Posterior vena cava (tissue), 2 donors: Measurements from ENCODE around the gene YY1. TPM values are rescaled to one million over a fixed set of nuclear protein-coding genes. Genes with fewer than 3 reads are reported as not detected.

ENCODE experiments used
- DNase-seq: peaks from one replicate; pipeline ENCODE4 v3.0.0-alpha.2; 2020; ENCODE audit warnings: low spot score
- intact Hi-C, 2 donors: fragments of 100-400 bp; cut with DNase I; formaldehyde crosslinking; loops; one replicate each; pipeline versions ENCODE4 v1.14.1 to v1.14.2; 2022 to 2023
- microRNA-seq, 2 donors: library from miRNA; unstranded; fragments of <30 nt; microRNA quantifications; one replicate each; pipeline ENCODE4 v1.2.0, GENCODE V29; 2020 to 2021; ENCODE audit warnings: borderline microRNAs expressed in 2 of 2
- total RNA-seq, 2 donors: library from RNA; stranded (reverse); fragmentation: NEBNext Ultra II Directional; extraction: Animal tissue kit (Norgen Biotek cat#: 25700); gene quantifications; one replicate each; pipeline ENCODE4 v1.2.1, GENCODE V29; 2021
- donor health status: DM: yes; HTN: yes; CAD: no.
- donor health status: DM: yes; HTN: yes; CAD: no.

Gene YY1
- total RNA-seq, 2 donors from 2014 or later, result 41.4 to 46.2 TPM

- intact Hi-C loops, result no loop called here
- no peak for DNase-seq
Measured at GRCh38 chr14:100322138-100322957, 83.4 kb downstream of the YY1 start.

- intact Hi-C loops, result no loop called here
- DNase-seq, result no peak
Measured at GRCh38 chr14:100323121-100323941, 84.4 kb downstream of the YY1 start, which contains the start of gene SLC25A47. Gene SLC25A47 (plus strand): TSS chr14:100323339. CDS start chr14:100323415, 76 bp downstream.

- intact Hi-C loops, result no loop called here
- no peak for DNase-seq
Measured at GRCh38 chr14:100323942-100324307, 85.0 kb downstream of the YY1 start.

- intact Hi-C loops, result loop anchor here in 1 of 2 donors (5.0 kb wide), 1 partner anchor 47 kb away; no protein-coding TSS in a partner anchor
- DNase-seq, result no peak
Measured at GRCh38 chr14:100325231-100325632, 86.3 kb downstream of the YY1 start.

GRCh38 chr14:100325958-100326357, 87.0 kb downstream of the YY1 start:
- DNase-seq, result no peak
- intact Hi-C loops, result loop anchor here in 1 of 2 donors (5.0 kb wide), 1 partner anchor 46 kb away; no protein-coding TSS in a partner anchor

- DNase-seq, result no peak
- intact Hi-C loops, result loop anchor here in 1 of 2 donors (5.0 kb wide), 1 partner anchor 45 kb away; no protein-coding TSS in a partner anchor
Measured at GRCh38 chr14:100327128-100327527, 88.2 kb downstream of the YY1 start.

GRCh38 chr14:100328495-100329163, 89.7 kb downstream of the YY1 start:
- no peak for DNase-seq
- intact Hi-C loops, result loop anchor here in 1 of 2 donors (5.0 kb wide), 1 partner anchor 44 kb away; no protein-coding TSS in a partner anchor

- intact Hi-C loops, result loop anchor here in 1 of 2 donors (5.0 kb wide), 1 partner anchor 43 kb away; no protein-coding TSS in a partner anchor
- no peak for DNase-seq
Measured at GRCh38 chr14:100329233-100330006, 90.5 kb downstream of the YY1 start.

- intact Hi-C loops, result no loop called here
Measured at GRCh38 chr14:100330007-100330344, 91.0 kb downstream of the YY1 start.

GRCh38 chr14:100330388-100330931, 91.5 kb downstream of the YY1 start:
- intact Hi-C loops, result no loop called here

More at GRCh38 chr14:100330007-100330344, 91.0 kb downstream of the YY1 start:
- no peak for DNase-seq

GRCh38 chr14:100332071-100332639, 93.2 kb downstream of the YY1 start:
- no peak for DNase-seq
- intact Hi-C loops, result no loop called here

More at GRCh38 chr14:100330388-100330931, 91.5 kb downstream of the YY1 start:
- no peak for DNase-seq

Small RNA genes lying within 50 kb of the gene (microRNA-seq; reads per million reads assigned to microRNA genes)
- gene MIR345 (15.9 to 35.8 reads per million in 2 donors), gene MIR6764 (0 to 0.78 reads per million in 2 donors)

Other genes starting within 250 kb of the YY1 start
- gene EVL, start 173.7 kb upstream of the YY1 start, total RNA-seq, result 10 to 100 TPM; 47.1 to 68.9 TPM
- gene DEGS2, start 79.5 kb upstream of the YY1 start, total RNA-seq, result 1 to 10 TPM in 1 of 2 donors, under 1 TPM in 1; 0.10 to 1.2 TPM
- gene SLC25A29, start 67.3 kb downstream of the YY1 start, total RNA-seq, result 10 to 100 TPM; 23.6 to 27.4 TPM
- gene SLC25A47, start 84.2 kb downstream of the YY1 start, total RNA-seq, result not detected
- 1 to 10 TPM; 7.5 to 7.6 TPM for gene WDR25, start 137.3 kb downstream of the YY1 start, total RNA-seq